SU-DHL-6 (cell line): Measurements from ENCODE around the gene MBTD1.

Experiments used
- CTCF ChIP-seq: fragments of 200-600 bp; sonication (generic); IDR thresholded peaks from one replicate; pipeline ENCODE4 v1.5.1; 2017; ENCODE audit warnings: antibody characterized with exemption, mild to moderate bottlenecking, low read length, moderate library complexity; ENCODE audit not compliant: insufficient read depth, poor library complexity, severe bottlenecking
- EZH2phosphoT487 ChIP-seq: fragments of 200-600 bp; sonication (generic), shearing (Covaris generic); conservative IDR thresholded peaks from 2 replicates; pipeline ENCODE4 v1.6.1; 2018; ENCODE audit warnings: mild to moderate bottlenecking, antibody characterized with exemption, low read length, moderate library complexity, mixed read lengths

DNA sequence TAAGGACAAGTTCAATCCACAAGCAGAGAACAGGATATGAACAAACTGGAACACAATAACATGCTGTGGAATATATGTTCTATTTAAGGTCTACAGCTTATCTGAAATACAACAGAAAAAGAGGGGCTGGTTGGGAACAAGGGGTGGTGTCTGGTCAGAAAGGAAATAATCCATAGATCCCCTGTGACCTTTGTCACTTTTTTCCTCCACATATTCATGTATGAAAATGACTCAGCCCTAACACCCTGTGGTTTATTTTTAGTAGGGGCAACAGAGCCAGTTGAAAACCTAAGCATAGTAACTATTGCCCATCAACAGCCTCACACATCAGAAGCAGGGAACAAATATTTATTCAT is 126.9 kb downstream of the MBTD1 start:
- TF ChIP-seq CTCF (no peak), EZH2phosphoT487 (no peak)
